ENCODE measurements around the gene BSG.

DNA sequence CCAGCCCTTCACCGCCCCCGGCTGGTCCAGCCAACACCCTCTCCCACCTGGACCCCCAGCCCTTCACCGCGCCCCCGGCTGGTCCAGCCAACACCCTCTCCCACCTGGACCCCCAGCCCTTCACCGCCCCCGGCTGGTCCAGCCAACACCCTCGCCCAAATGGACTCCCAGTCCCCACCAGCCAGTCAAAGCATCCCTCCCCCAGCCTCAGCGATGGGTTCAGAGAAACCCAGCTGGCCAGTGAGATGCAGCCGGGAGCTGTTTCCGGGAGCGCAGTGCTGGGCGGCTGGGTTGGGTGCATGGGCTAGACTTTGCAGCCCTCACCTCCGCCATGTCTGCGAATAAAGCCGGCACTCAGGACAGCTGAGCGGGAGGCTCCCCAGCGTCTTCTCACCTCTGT, 47.4 kb upstream of the BSG start:
- TF ChIP-seq, protein P1, sequence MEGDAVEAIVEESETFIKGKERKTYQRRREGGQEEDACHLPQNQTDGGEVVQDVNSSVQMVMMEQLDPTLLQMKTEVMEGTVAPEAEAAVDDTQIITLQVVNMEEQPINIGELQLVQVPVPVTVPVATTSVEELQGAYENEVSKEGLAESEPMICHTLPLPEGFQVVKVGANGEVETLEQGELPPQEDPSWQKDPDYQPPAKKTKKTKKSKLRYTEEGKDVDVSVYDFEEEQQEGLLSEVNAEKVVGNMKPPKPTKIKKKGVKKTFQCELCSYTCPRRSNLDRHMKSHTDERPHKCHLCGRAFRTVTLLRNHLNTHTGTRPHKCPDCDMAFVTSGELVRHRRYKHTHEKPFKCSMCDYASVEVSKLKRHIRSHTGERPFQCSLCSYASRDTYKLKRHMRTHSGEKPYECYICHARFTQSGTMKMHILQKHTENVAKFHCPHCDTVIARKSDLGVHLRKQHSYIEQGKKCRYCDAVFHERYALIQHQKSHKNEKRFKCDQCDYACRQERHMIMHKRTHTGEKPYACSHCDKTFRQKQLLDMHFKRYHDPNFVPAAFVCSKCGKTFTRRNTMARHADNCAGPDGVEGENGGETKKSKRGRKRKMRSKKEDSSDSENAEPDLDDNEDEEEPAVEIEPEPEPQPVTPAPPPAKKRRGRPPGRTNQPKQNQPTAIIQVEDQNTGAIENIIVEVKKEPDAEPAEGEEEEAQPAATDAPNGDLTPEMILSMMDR (IDR thresholded peaks at IDR 0.05), result no peak
- no peak for TF ChIP-seq POLR2A (IDR thresholded peaks at IDR 0.05)
